H1 (cell line): ENCODE data around the gene ZNF423. TPM values are rescaled to one million over a fixed set of nuclear protein-coding genes. Genes with fewer than 3 reads are reported as not detected.

Experiments used
- CTCF ChIA-PET: fragments of 300-600 bp; sonication (Branson Sonifier 250); formaldehyde crosslinking; loops from one replicate; lab custom pipeline; 2021; ENCODE audit not compliant: partially characterized antibody; lab: Charles Lee
- POLR2A ChIA-PET: fragments of 300-600 bp; sonication (Branson Sonifier 250); formaldehyde crosslinking; loops from one replicate; lab custom pipeline; 2021; ENCODE audit warnings: inconsistent platforms; ENCODE audit not compliant: partially characterized antibody; lab: Charles Lee
- DNase-seq, 2 experiments: peaks; one replicate each; pipeline versions ENCODE4 v3.0.0 to v3.0.0-alpha.2; 2010 to 2022; ENCODE audit warnings: low spot score in 2 of 2, low read depth in 1 of 2, mixed read lengths in 1 of 2
- FAIRE-seq: peaks from 2 replicates; lab custom pipeline; 2011; peaks lifted over from hg19 to GRCh38; lab: Jason Lieb, UNC
- H2AFZ ChIP-seq: 2 replicates; pipeline ENCODE4 v1.8.1; 2012; ENCODE audit warnings: low read length, inconsistent platforms
- H2AK5ac ChIP-seq: 2 replicates; pipeline ENCODE4 v1.6.1; 2013; ENCODE audit warnings: low read depth, low read length
- H2BK120ac ChIP-seq: replicated peaks from 2 replicates; pipeline ENCODE3; 2013; ENCODE audit warnings: low read depth, low read length, inconsistent platforms
- H2BK12ac ChIP-seq: 2 replicates; pipeline ENCODE4 v1.6.1; 2013; ENCODE audit warnings: low read depth, low read length
- H2BK15ac ChIP-seq: 2 replicates; pipeline ENCODE4 v1.6.1; 2013; ENCODE audit warnings: low read length
- H2BK20ac ChIP-seq: 2 replicates; pipeline ENCODE4 v1.6.1; 2013; ENCODE audit warnings: low read length
- H2BK5ac ChIP-seq: 2 replicates; pipeline ENCODE4 v1.6.1; 2013; ENCODE audit warnings: low read depth, low read length
- H3K14ac ChIP-seq: 2 replicates; pipeline ENCODE4 v1.6.1; 2013; ENCODE audit warnings: inconsistent platforms; ENCODE audit not compliant: insufficient read length
- H3K18ac ChIP-seq: 2 replicates; pipeline ENCODE4 v1.6.1; 2013; ENCODE audit warnings: low read length; ENCODE audit errors: extremely low read depth
- H3K23ac ChIP-seq: 2 replicates; pipeline ENCODE4 v1.6.1; 2013; ENCODE audit warnings: inconsistent platforms; ENCODE audit not compliant: insufficient read length
- H3K23me2 ChIP-seq: 2 replicates; pipeline ENCODE4 v1.6.1; 2013; ENCODE audit warnings: low read depth, low read length
- H3K27ac ChIP-seq: 2 replicates; pipeline ENCODE4 v1.6.1; 2011; ENCODE audit warnings: low read depth, low read length, inconsistent platforms
- H3K27me3 ChIP-seq, 4 experiments: replicated peaks in 1 of 4; 1 replicate in 1 of 4; 2 replicates in 3 of 4; pipeline versions ENCODE4 v1.6.1 to v1.8.1; 2011 to 2013; ENCODE audit warnings: low read length in 3 of 4, mild to moderate bottlenecking in 3 of 4, inconsistent platforms in 2 of 4, mixed read lengths in 2 of 4, moderate library complexity in 1 of 4; ENCODE audit not compliant: control insufficient read depth in 3 of 4, insufficient read depth in 3 of 4; ENCODE audit errors: extremely low read depth in 1 of 4
- H3K36me3 ChIP-seq, 4 experiments: 2 replicates each; pipeline versions ENCODE4 v1.6.1 to v1.8.1; 2011 to 2013; ENCODE audit warnings: mild to moderate bottlenecking in 4 of 4, low read length in 3 of 4, moderate library complexity in 2 of 4, control low read depth in 1 of 4, inconsistent platforms in 1 of 4; ENCODE audit not compliant: insufficient read depth in 4 of 4, control insufficient read depth in 2 of 4
- H3K4ac ChIP-seq: replicated peaks from 2 replicates; pipeline ENCODE3; 2013; ENCODE audit warnings: low read length, low read depth, mixed read lengths, inconsistent platforms; ENCODE audit not compliant: insufficient read length
- H3K4me1 ChIP-seq, 4 experiments: replicated peaks in 1 of 4; 1 replicate in 1 of 4; 2 replicates in 3 of 4; pipeline versions ENCODE4 v1.6.1 to v1.8.1; 2011 to 2013; ENCODE audit warnings: low read length in 3 of 4, inconsistent platforms in 2 of 4, mixed read lengths in 1 of 4; ENCODE audit not compliant: insufficient read depth in 4 of 4, control insufficient read depth in 3 of 4
- H3K4me2 ChIP-seq, 2 experiments: 2 replicates each; pipeline versions ENCODE4 v1.6.1 to v1.8.1; 2011 to 2013; ENCODE audit warnings: low read depth in 2 of 2, low read length in 2 of 2, control low read depth in 1 of 2, inconsistent platforms in 1 of 2, mild to moderate bottlenecking in 1 of 2; ENCODE audit not compliant: insufficient read depth in 1 of 2
- H3K4me3 ChIP-seq, 4 experiments: fragments of 200-600, 300-600 bp in 1 of 4; sonication (generic), shearing (Covaris generic), sonication (Bioruptor Twin) in 1 of 4; 2 replicates each; pipeline versions ENCODE4 v1.5.1 to v1.8.1; 2011 to 2016; ENCODE audit warnings: low read length in 4 of 4, low read depth in 3 of 4, control low read depth in 2 of 4, inconsistent platforms in 2 of 4, mild to moderate bottlenecking in 2 of 4, mixed read lengths in 1 of 4, moderate library complexity in 1 of 4; ENCODE audit not compliant: insufficient read depth in 2 of 4; ENCODE audit errors: extremely low read depth in 1 of 4
- H3K56ac ChIP-seq: replicated peaks from 2 replicates; pipeline ENCODE3; 2013; ENCODE audit warnings: low read depth, mild to moderate bottlenecking, mixed read lengths, low read length, inconsistent platforms; ENCODE audit not compliant: insufficient read length
- H3K79me1 ChIP-seq: 2 replicates; pipeline ENCODE4 v1.6.1; 2013; ENCODE audit warnings: low read depth, low read length, control low read depth
- H3K79me2 ChIP-seq, 2 experiments: 2 replicates each; pipeline versions ENCODE4 v1.6.1 to v1.8.1; 2012 to 2013; ENCODE audit warnings: low read length in 2 of 2, mild to moderate bottlenecking in 2 of 2, inconsistent platforms in 1 of 2; ENCODE audit not compliant: insufficient read depth in 2 of 2, control insufficient read depth in 1 of 2
- H3K9ac ChIP-seq, 4 experiments: replicated peaks in 1 of 4; 1 replicate in 1 of 4; 2 replicates in 3 of 4; pipeline versions ENCODE4 v1.6.1 to v1.8.1; 2011 to 2013; ENCODE audit warnings: low read depth in 3 of 4, low read length in 3 of 4, control low read depth in 2 of 4, mild to moderate bottlenecking in 2 of 4, moderate library complexity in 2 of 4, inconsistent platforms in 1 of 4; ENCODE audit errors: extremely low read depth in 1 of 4
- H3K9me3 ChIP-seq, 2 experiments: 2 replicates each; pipeline versions ENCODE4 v1.6.1 to v1.8.1; 2012 to 2013; ENCODE audit warnings: mild to moderate bottlenecking in 2 of 2, moderate library complexity in 2 of 2, control low read depth in 1 of 2, inconsistent platforms in 1 of 2, low read depth in 1 of 2, low read length in 1 of 2, mixed read lengths in 1 of 2; ENCODE audit not compliant: insufficient read depth in 2 of 2
- H4K20me1 ChIP-seq, 2 experiments: replicated peaks in 1 of 2; 2 replicates each; pipeline versions ENCODE3 to v1.8.1; 2011 to 2013; ENCODE audit warnings: inconsistent platforms in 2 of 2, low read length in 2 of 2, mild to moderate bottlenecking in 1 of 2; ENCODE audit not compliant: insufficient read depth in 2 of 2, control insufficient read depth in 1 of 2
- H4K5ac ChIP-seq: 2 replicates; pipeline ENCODE4 v1.6.1; 2013; ENCODE audit warnings: low read length, low read depth, mixed read lengths, inconsistent platforms; ENCODE audit not compliant: insufficient read length
- H4K8ac ChIP-seq: 2 replicates; pipeline ENCODE4 v1.8.0; 2013; ENCODE audit warnings: mild to moderate bottlenecking, moderate library complexity, low read length, inconsistent platforms; ENCODE audit not compliant: insufficient read depth; ENCODE audit errors: extremely low read depth
- H4K91ac ChIP-seq: replicated peaks from 2 replicates; pipeline ENCODE3; 2013; ENCODE audit warnings: low read length, mixed read lengths, inconsistent platforms; ENCODE audit not compliant: insufficient read length
- ASH2L ChIP-seq: fragments of 200-600, 300-600 bp; sonication (generic); IDR thresholded peaks from one replicate; pipeline ENCODE4 v1.7.1; 2017; ENCODE audit warnings: low read length
- BRCA1 ChIP-seq: IDR thresholded peaks from 2 replicates; pipeline ENCODE4 v1.6.1; 2012; ENCODE audit warnings: low read depth, low read length, improper control_type of control experiment
- CBX5 ChIP-seq: fragments of 300-800, 300-1000 bp; sonication (generic); IDR thresholded peaks from 2 replicates; pipeline ENCODE4 v1.7.1; 2016; ENCODE audit warnings: antibody characterized with exemption, low read length, low read depth
- HDAC2 ChIP-seq, 2 experiments: fragments of 300-600 bp in 1 of 2; sonication (generic) in 1 of 2; IDR thresholded peaks; 2 replicates each; pipeline ENCODE4 v1.6.1; 2011 to 2012; ENCODE audit warnings: low read depth in 2 of 2, low read length in 2 of 2, mild to moderate bottlenecking in 2 of 2, moderate library complexity in 2 of 2, borderline replicate concordance in 1 of 2, inconsistent platforms in 1 of 2
- HDAC6 ChIP-seq: IDR thresholded peaks from one replicate; pipeline ENCODE4 v1.7.1; 2012; ENCODE audit warnings: low read depth, mild to moderate bottlenecking, inconsistent platforms, low read length, moderate library complexity
- KDM4A ChIP-seq: IDR thresholded peaks from one replicate; pipeline ENCODE4 v1.7.1; 2012; ENCODE audit warnings: low read depth, mild to moderate bottlenecking, moderate library complexity, low read length, inconsistent platforms; ENCODE audit not compliant: severe bottlenecking
- RAD21 ChIP-seq, 2 experiments: IDR thresholded peaks in 1 of 2; conservative IDR thresholded peaks in 1 of 2; 2 replicates each; pipeline ENCODE4 v1.6.1; 2011; ENCODE audit warnings: low read depth in 2 of 2, low read length in 2 of 2, improper control_type of control experiment in 1 of 2, inconsistent platforms in 1 of 2, mild to moderate bottlenecking in 1 of 2, moderate library complexity in 1 of 2
- SAP30 ChIP-seq: fragments of 300-600 bp; sonication (generic); IDR thresholded peaks from 2 replicates; pipeline ENCODE4 v1.7.1; 2012; ENCODE audit warnings: low read length, moderate library complexity, mild to moderate bottlenecking, inconsistent platforms; ENCODE audit not compliant: insufficient read depth, insufficient replicate concordance
- SP2 ChIP-seq: IDR thresholded peaks from 2 replicates; pipeline ENCODE4 v1.6.1; 2012; ENCODE audit warnings: mild to moderate bottlenecking, low read length, inconsistent platforms
- SP4 ChIP-seq: IDR thresholded peaks from 2 replicates; pipeline ENCODE4 v1.6.1; 2012; ENCODE audit warnings: low read length, inconsistent platforms
- TCF12 ChIP-seq: IDR thresholded peaks from 2 replicates; pipeline ENCODE4 v1.6.1; 2011; ENCODE audit warnings: low read depth, mild to moderate bottlenecking, low read length
- WGBS, 2 experiments: shearing (Covaris generic) in 1 of 2; methylation state at CpG; one replicate each; pipeline versions ENCODE4 v1.1.6 to v1.1.7; 2013 to 2015; ENCODE audit warnings: low lambda C conversion rate in 2 of 2, mixed read lengths in 2 of 2, inconsistent platforms in 1 of 2, low coverage in 1 of 2, missing lambda C conversion rate in 1 of 2; ENCODE audit not compliant: insufficient replicate concordance in 2 of 2, insufficient coverage in 1 of 2, insufficient read length in 1 of 2; ENCODE audit errors: extremely low coverage in 1 of 2, missing lambda C conversion rate in 1 of 2; 5-methylcytosine and 5-hydroxymethylcytosine counted together
- polyA plus RNA-seq, 7 experiments: library from polyadenylated mRNA; depleted of rRNA in 3 of 7; stranded (reverse) in 5 of 7; unstranded in 2 of 7; fragments of >200 nt in 5 of 7; fragments of 200-250 nt in 2 of 7; gene quantifications; 1 replicate in 5 of 7; 2 replicates in 1 of 7; 4 replicates in 1 of 7; pipeline versions ENCODE4 v1.2.1 to v1.2.3, GENCODE V29; 2011 to 2013; ENCODE audit warnings: missing spikeins in 2 of 7, mixed read lengths in 2 of 7
- total RNA-seq: library from RNA; stranded (reverse); fragmentation: NEBNext Ultra II Directional; extraction: Animal tissue kit (Norgen Biotek cat#: 25700); gene quantifications from 2 replicates; pipeline ENCODE4 v1.2.1, GENCODE V29; 2021

ZNF423 gene
- total and polyA plus RNA-seq, 2 of the 8 experiments (the other 6 are each of a cell fraction or from before 2014, with no cell fraction given): 38.2 to 52.3 TPM

GRCh38 chr16:49620158-49620868 lies 235.6 kb downstream of the ZNF423 start:
- no peak overlapping the region for H2AFZ ChIP-seq
- no peak overlapping the region for H3K4ac ChIP-seq
- H2BK20ac ChIP-seq: no peak overlapping the region
- H3K4me3 ChIP-seq: no peak overlapping the region
- no peak overlapping the region for H4K5ac ChIP-seq
- H3K9ac ChIP-seq: no peak overlapping the region
- no peaks in the 10 kb centered on the region; a peak in 1 of 4 replicates for H3K79me2 ChIP-seq
- H2BK12ac ChIP-seq: 0 out of 2 replicates have a peak overlapping the region, but pooled peaks have one; percentile 12
- H2AK5ac ChIP-seq: no peak overlapping the region
- H3K79me1 ChIP-seq: peaks cover 4% of the 10 kb centered on the region; the same call in 1 of the 2 replicates
- DNase-seq (no peak), FAIRE-seq (no peak)
- peaks cover 5% of the 10 kb centered on the region for H3K23me2 ChIP-seq
- H3K23ac ChIP-seq: no peak overlapping the region
- peaks cover 0 to 5% of the 10 kb centered on the region in 2 experiments for H4K20me1 ChIP-seq
- H3K4me2 ChIP-seq: no peak overlapping the region
- H2BK120ac ChIP-seq: no peak overlapping the region
- H3K27ac ChIP-seq: no peak overlapping the region
- H3K14ac ChIP-seq: no peak overlapping the region
- ChIA-PET POLR2A (no interaction called here), CTCF (interaction anchor here (1.1 to 2.8 kb wide), 2 partner anchors 27 to 78 kb away, joined by 3 to 8 read pairs; no protein-coding TSS in a partner anchor)
- no peaks in the 10 kb centered on the region for H3K9me3 ChIP-seq
- H2BK5ac ChIP-seq: peak overlapping the region; percentile 84
- no peak overlapping the region for H4K91ac ChIP-seq
- H2BK15ac ChIP-seq: 0 out of 2 replicates have a peak overlapping the region, but pooled peaks have one; percentile 81
- 93% methylated on average over 10 of the region's 11 CpGs; no CpG with 5 or more reads in 1 of the 2 experiments for WGBS, 2 experiments
- no peak overlapping the region for H3K56ac ChIP-seq
- H3K4me1 ChIP-seq: peaks cover 0 to 16% (median 10%) of the 10 kb centered on the region in 4 experiments; a peak in 6 of 7 replicates
- H3K27me3 ChIP-seq: no peaks in the 10 kb centered on the region
- no peak overlapping the region; the same call in 1 of the 2 replicates for H3K18ac ChIP-seq
- no peak overlapping the region for H4K8ac ChIP-seq
- H3K36me3 ChIP-seq: 0 out of 8 replicates have a peak, but pooled peaks cover 0 to under 1% (median 0%) of the 10 kb centered on the region in 4 experiments
- TF ChIP-seq SP2 (no peak), KDM4A (no peak), RAD21 (IDR thresholded peaks at IDR 0.05 in 1 of 2, conservative IDR thresholded peaks at IDR 0.05 in 1 of 2; ENCODE audit: low read depth in 2 of 2, low read length in 2 of 2) (no peak), BRCA1 (no peak), SAP30 (no peak), CBX5 (no peak), HDAC6 (no peak), HDAC2 (IDR thresholded peaks at IDR 0.05; ENCODE audit: borderline replicate concordance in 1 of 2, low read depth in 2 of 2, low read length in 2 of 2) (no peak), ASH2L (no peak), TCF12 (no peak), SP4 (no peak)
